ENCODE results near the gene MSH6.
"Not testable (repeated sequence)": the region's sequence is repeated elsewhere in the genome, so short reads cannot be mapped to it uniquely, and the experiment has no call there.

Gene MSH6

DNA sequence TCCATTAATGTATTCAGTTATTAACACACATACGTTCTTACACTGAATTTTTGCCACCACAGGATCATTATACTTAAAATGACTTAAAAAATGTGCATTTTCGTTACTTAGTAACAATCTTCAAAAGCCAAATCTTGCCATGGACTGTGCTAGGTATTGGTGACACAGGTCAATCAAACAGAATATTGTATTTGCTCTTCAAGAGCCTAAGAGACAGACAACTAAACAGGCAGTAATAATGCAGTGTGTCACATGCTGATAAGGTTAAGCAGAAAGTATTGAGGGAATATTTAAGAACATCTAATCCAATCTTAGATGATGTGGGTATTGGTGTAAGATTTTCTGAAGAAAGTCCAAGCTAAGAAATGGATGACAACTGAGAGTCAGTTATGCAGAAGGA is 66.4 kb downstream of the MSH6 start:
- no peak for DNase-seq

DNA sequence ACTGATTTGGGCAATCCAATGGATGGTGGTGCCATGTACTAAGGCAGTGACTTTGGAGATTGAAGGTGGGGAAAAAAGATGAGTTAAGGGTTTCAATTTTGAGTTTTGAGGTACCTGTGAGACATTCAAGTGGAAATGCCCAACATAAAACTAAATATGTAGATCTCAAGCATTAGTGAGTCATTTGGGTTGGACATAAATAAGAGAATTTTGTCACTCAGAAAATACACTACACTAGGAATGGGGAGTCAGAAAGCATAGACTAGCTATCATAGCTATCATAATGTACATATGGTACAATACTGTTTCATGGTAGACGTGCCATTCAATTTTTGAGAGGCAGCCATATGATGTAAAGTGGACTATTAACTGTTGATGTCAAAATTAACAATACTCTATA is 67.3 kb downstream of the MSH6 start:
- no peak for DNase-seq

DNA sequence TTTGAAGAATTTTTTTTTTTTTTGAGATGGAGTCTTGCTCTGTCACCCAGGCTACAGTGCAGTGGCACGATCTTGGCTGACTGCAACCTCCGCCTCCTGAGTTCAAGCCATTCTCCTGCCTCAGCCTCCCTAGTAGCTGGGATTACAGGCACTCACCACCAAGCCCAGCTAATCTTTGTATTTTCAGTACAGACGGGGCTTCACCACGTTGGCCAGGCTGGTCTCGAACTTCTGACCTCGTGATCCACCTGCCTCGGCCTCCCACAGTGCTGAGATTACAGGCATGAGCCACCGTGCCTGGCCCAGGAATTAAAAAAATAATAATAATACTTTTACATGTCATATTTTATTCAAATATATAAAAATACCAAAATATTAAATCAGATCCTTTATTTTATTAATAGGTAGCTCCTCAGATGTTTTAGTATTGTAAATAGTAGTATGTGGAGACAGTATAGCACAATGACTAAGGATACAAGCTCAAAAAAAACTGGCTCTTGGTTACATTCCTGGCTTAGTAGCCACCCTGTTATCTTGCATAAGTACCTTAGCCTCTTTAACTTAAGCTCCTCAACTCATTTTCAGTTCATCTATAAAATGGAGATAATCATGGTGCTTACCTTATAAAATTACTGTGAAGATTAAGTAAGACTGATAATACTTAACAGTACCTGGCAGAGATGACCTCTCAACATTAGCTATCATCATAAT is 70.3 kb downstream of the MSH6 start:
- not testable (repeated sequence) for DNase-seq
